COLO668 (cell line): ENCODE data around the gene GTSE1.

ENCODE experiments used
- DNase-seq: peaks from one replicate; lab custom pipeline; 2025; ENCODE audit not compliant: unreplicated experiment; lab: John Stamatoyannopoulos, UW

Gene GTSE1

GRCh38 chr22:46274381-46274780 lies 22.3 kb upstream of the GTSE1 start:
- DNase-seq: no peak

GRCh38 chr22:46275455-46276122 lies 21.1 kb upstream of the GTSE1 start:
- no peak for DNase-seq

- DNase-seq: no peak
These were observed 20.1 kb upstream of the GTSE1 start for GRCh38 chr22:46276563-46276962.

- no peak for DNase-seq
These were observed 17.7 kb upstream of the GTSE1 start for GRCh38 chr22:46278656-46279645.

- no peak for DNase-seq
These were observed 16.4 kb upstream of the GTSE1 start for GRCh38 chr22:46280063-46280817.

- no peak for DNase-seq
These were observed 15.6 kb upstream of the GTSE1 start for GRCh38 chr22:46280999-46281623.

- no peak for DNase-seq
These were observed 14.6 kb upstream of the GTSE1 start for GRCh38 chr22:46281866-46282678.

- DNase-seq: no peak
These were observed 10.7 kb upstream of the GTSE1 start for GRCh38 chr22:46286006-46286405.

- no peak for DNase-seq
These were observed 9.5 kb upstream of the GTSE1 start for GRCh38 chr22:46286941-46287872.

GRCh38 chr22:46287873-46288751 lies 8.6 kb upstream of the GTSE1 start:
- no peak for DNase-seq

GRCh38 chr22:46288846-46289243 lies 7.8 kb upstream of the GTSE1 start:
- DNase-seq: no peak

- DNase-seq: no peak
These were observed 7.3 kb upstream of the GTSE1 start for GRCh38 chr22:46289244-46289891.

- no peak for DNase-seq
These were observed 6.4 kb upstream of the GTSE1 start for GRCh38 chr22:46290121-46290842.

GRCh38 chr22:46290843-46291785 lies 5.6 kb upstream of the GTSE1 start:
- DNase-seq: no peak

- no peak for DNase-seq
These were observed 4.5 kb upstream of the GTSE1 start for GRCh38 chr22:46292173-46292572.

GRCh38 chr22:46292732-46293131 lies 3.9 kb upstream of the GTSE1 start:
- DNase-seq: no peak
